ENCODE results near the gene TACC2.

TACC2 gene

DNA sequence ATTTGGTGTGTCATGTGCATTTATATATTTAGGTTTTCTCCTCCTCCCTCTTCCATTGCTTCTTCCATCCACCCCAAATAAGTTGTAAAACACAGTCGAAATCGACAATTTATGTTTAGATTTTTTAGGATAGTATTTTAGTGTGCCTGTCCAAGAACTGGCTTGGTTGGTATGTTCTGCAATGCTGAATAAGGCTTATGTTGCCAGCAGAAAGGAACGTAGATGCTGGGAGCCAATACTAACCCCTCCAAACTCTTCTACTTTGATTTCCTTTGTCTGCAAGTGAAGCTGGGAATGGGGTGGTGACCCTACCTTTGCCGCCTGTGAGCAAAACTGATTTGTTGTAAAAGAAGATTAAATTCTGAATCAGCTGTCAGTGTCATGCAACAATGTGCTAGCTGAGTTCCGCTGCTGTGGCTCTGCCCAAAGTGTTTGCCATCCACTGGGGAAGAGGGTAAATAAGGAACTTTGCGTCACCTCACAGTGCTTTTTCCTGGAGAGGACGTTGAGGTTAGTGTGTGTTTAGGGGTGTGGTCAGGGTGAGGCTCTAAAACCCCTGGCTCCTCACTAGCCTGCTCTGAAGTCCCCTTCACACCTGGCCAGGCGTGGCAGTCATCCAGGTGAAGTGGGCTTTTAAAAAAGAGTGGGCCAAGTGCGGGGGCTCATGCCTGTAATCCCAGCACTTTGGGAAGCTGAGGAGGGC lies 44.4 kb downstream of the TACC2 start:
- DNase-seq = no peak

DNA sequence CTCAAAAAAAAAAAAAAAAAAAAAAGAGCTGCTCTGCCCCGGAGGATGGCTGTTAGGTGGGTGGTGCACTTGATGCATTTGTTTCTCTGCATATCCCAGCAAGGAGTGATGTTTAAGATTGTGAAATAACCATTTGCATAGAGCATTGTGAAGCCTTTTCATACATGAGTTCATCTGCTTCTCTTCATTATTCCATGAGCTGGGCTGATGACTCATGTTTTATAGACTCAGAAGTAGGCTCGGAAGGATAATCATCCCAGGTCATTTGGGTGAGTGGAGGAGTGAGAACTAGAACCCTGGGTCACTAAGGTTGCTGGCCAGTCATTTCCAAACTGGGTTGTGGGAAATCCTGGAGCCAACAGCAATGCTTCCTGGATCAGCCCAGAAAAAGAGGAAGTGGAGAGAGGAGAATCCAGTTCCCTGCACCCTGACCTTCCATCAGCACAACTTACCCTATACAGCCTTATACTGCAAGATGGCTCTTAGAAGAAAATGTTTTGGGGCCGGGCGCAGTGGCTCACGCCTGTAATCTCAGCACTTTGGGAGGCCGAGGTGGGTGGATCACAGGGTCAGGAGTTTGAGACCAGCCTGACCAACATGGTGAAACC lies 45.3 kb downstream of the TACC2 start:
- DNase-seq = peak; percentile 55

DNA sequence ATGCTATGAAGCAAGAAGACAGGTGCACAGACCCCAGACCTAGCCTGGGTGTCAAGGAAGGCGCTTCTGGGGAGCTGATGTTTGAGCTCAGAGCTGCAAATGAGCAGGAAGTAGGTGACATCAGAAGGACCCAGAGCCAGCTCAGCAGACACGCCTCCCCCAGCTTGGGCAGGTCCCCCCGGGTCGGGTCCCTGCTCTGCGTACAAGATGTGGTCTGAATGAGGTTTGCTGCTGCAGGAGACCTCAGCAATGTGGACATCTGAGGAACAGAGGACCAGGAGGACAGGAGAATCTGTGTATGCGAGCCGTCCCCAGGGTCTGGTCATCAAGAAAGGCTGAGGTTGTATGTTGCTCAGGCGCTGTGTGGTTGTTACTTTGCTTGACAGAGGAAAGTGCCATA lies 51.8 kb downstream of the TACC2 start:
- no peak for DNase-seq

DNA sequence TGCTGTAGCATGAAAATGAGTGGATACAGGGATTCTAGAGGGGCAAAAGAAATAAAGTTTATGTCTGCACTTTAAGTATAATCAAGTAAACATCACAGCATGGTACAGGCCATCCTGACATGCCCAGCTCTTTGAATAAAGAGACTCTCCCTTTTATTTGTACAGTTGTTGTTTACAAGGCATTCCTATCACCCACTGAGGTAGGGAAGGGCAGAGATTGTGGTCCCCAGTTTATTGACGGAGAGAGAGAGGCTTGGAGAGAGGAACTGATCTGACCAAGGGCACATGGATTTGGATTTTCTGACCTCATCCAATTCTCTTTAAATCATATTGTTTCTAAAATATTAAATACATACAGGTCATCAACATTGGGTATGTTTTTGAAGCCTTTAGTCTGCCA lies 53.9 kb downstream of the TACC2 start:
- no peak for DNase-seq

DNA sequence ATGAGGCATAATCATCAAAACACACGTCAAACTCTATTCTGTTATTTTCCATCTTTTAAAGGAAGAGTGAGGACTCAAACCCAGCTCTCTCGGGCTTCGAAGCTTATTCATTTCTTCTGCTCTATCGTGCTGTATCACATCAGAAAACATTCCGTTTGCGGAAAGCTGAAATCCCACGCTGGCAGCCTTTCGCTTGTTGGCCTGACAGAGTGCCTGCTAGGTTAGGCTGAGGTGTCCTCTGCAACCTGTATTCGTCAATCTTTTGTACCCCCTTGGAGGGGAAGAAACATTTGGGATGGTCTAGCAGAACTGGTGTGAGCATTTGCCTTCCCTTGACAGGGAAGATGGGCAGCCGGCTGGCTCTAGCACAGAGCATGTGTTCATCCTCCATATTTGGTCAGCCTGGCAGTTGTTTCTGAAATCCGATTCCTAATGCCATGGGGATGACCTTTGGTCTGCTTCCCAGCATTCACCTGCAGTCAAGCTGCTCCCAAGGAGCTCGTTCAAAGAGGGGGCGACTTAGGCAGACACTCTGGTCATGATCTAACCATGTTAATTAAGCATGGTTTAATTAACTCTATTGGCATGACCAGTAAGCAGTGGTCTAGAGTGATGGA lies 55.2 kb downstream of the TACC2 start:
- no peak for DNase-seq

DNA sequence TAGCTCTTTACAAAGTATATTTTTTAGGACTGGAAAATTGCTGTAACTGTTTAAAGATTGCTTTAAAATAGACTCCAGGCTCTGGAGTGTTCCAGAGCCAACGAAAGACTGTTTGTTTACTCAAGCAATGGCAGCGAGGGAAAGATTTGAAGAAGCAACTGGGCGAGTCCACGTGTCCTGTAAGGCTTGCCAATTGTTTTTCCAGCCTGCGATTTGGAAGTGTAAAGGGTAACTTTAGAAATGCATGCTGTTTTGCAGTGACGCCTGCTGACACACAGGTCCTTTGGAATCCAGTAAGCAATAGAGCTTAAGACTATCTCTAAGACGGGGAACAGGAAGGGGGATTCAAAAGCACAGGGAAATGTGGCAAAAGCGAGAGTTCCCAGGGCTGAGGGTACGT lies 55.8 kb downstream of the TACC2 start:
- no peak for DNase-seq

DNA sequence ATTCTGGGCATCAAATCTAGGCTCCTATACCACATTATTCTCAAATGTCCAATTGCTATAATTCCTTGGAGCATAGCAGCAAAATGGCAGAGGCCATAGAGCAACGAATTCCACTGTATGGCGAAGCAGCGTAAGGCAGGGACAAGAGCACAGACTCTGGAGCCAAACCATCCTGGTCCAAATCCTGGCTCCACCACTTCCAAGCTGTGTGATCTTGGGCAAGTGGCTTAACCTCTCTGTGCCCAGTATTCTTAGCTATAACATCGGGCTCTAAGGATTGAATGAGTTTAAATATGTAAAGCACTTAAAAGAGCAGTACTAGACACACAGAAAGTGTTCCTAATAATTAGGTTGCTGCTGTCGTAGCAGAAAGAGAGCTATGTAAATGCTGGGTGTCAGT lies 56.2 kb downstream of the TACC2 start:
- no peak for DNase-seq

DNA sequence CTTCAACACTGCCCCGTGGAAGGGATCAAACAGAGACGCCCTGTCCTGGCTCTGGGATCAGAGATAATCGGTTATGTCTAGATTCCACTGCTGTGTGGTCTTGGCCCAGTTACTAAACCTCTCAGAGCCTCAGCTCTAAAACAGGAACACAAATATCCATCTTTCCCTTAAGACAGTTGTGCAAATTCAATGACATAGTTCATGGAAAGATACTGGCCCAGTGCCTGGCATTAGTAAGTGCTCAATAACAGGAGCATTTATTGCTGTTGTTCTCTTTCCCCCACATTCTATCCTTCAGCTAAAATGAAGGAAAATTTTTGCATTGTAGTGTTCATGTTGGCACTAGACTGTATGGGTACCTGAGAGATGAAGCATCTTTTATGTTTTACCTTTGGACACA lies 58.6 kb downstream of the TACC2 start:
- no peak for DNase-seq

DNA sequence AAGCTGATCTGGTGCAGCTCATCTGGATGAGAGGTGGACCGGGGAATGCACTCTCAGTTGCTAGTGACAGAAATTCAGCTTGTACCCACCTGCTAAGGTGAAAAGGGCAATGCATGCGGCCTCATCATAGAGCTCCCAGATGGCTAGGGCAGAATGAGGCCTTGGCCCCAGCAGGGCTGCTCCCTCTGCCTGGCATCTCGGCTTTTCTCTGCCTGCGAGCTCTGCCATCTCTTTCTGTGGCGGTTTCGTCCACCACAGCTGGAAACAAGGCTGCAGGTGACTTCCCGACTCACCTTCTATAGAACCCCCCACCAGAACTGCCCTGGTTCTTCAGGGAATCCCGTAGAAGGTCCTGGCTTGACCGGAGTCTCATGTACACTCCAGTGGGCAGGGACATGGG lies 60.1 kb downstream of the TACC2 start:
- no peak for DNase-seq

DNA sequence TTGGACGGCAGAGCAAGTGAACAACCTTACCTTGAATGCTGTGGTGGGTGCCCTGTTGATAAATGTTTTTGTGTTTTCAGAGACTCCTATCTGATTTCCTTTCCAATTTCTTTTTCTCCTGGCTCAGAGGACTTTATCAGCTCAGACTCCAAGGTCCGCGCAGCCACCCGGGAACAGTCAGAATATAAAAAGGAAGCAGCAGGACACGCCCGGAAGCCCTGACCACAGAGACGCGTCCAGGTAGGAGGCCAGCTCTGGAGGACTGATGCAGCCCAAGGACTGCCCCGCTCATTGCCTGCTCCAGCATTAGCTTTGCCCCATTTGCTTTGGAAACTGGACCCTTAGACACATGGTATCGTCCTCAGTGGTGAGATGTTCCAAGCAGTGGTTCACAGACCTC lies 61.3 kb downstream of the TACC2 start:
- DNase-seq = no peak

DNA sequence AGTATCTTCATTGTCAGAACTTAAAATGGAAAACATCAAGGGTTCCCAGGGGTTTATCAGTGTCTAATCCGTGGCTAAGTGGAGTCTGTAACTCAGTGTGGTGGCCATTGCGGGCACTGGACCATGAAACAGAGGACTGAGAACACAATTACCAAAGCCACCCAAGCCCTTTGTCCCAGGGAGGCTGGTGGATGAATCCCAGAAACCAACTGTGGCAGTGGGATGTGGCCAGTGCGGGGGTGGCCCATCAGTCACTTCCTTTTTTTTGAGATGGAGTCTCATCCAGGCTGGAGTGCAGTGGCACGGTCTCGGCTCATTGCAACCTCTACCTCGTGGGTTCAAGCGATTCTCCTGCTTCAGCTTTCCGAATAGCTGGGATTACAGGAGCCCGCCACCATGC lies 61.8 kb downstream of the TACC2 start:
- no peak for DNase-seq

DNA sequence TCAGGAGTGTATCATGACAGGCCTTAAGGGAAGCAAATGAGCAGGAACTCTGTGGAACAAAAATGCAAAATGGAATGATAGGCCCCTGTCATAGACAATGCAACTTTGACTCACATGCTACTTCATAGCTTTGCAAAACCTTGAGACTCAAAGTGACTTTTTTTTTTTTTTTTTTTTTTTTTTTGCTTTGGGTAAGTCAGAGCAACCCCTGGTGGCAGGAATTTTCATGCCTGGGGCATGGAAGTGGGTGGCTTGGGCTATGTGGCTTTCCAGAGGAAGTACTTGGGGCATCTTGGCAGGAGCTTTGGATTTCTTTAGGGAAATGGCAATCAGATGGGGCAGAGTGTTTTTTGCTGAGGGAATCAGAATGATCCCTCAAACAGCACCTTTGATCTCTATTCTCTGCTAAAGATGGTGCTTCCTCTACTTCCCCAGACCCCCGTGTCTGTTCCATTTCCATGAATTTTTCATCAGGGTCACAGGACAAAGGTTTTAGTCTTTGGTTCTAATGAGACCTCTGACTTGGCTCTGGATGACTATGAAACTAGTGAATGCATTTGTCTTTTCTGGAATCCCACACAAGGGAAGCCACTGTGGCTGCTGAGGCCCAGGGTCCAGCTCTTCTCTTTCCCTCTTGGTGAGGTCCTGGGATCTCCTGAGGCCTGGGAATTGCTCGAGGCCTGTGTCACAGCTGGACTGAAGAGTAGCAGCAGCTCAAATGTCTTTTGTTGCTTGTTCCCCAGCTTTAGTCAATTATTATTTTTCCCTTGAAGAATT lies 62.8 kb downstream of the TACC2 start:
- peak; percentile 54 for DNase-seq

DNA sequence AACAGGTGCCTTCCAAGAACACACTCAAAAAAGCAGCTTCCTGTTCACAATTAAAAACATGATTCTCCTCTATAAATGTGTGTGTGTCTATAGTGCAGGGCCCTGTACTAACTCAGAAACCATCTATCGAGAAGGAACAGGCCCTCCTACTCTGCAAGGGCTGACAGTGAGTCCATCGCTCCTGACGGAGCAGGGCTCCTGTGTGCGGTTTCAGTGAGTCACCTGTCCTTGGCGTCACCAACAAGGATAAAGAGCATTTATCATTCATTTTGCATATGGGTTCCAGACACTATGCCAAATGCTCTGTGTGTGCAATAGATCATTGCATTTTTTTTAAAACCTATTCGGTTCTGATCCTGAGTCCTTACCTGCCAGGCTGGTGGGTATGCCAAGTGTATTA lies 63.7 kb downstream of the TACC2 start:
- no peak for DNase-seq

DNA sequence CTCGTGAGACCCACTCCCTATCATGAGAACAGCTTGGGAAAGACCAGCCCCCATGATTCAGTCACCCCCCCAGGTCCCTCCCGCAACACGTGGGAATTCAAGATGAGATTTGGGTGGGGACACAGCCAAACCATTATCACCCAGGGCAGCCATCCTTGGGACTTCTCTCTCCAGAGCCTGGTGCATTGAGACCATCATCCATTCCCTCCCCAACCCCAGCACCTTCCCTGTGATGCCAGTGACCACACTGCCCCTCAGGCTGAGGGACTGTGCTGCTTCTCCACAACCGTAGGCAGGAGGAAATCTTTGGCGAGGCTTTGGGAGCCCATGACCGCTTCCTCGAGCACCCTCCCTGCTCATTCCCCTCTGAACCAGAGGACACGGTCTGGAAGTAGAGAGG lies 64.4 kb downstream of the TACC2 start:
- no peak for DNase-seq

DNA sequence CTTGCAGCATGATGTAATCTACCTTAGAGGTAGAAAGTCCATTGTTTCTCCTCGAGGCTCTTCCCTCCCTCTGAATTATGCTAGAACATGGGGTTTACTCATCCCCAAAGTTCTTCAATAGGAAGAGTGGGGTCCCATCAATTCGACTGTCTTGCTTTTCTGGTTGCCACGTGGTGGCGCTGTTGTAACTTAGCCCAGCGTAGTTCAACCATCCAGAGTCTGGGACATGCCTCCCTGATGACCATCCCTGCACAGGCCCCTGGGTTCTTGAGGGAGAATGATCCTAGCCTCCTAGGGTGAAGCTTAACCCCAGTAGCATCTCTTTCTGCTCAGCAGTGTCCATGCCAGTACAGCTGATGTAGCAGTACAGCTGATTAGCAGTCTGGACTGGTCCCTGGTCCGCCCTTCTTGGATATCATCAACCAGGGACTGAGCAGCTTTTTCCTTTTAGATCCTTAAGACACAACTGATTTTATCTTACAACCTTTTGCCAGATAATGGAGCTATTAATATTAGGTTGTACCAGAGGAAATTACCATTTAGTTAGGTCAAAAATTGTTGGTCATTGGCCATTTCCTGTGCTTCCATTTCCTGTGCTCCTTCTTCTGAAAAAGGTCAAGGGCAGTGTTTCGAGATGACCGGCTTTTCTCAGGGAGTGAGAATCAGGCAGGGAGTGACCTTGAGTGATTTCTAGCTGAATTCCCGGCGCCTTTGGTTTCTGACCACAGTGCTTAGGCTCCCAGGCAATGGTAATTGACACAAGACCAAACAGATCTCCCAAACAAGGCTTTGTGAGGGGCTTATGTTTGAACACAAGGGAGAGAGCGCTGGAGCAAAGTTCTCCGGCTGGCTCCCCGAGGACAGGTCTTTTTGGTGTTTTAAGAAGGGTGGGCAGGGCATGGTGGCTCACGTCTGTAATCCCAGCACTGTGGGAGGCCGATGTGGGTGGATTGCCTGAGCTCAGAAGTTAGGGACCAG lies 65.4 kb downstream of the TACC2 start:
- DNase-seq = peak; percentile 12

DNA sequence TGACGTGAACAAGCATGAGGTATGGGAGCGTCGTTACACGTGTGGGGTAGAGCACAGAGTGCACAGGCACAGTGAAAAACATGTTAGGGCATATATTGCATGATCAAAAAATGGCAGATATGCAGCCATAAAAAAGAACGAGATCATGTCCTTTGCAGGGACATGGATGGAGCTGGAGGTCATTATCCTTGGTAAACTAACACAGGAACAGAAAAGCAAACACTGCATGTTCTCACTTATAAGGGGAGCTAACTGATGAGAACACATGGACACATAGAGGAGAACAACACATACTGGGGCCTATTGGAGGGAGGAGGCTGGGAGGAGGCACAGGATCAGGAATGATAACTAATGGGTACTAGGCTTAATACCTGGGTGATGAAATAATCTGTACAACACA lies 66.3 kb downstream of the TACC2 start:
- DNase-seq = no peak

DNA sequence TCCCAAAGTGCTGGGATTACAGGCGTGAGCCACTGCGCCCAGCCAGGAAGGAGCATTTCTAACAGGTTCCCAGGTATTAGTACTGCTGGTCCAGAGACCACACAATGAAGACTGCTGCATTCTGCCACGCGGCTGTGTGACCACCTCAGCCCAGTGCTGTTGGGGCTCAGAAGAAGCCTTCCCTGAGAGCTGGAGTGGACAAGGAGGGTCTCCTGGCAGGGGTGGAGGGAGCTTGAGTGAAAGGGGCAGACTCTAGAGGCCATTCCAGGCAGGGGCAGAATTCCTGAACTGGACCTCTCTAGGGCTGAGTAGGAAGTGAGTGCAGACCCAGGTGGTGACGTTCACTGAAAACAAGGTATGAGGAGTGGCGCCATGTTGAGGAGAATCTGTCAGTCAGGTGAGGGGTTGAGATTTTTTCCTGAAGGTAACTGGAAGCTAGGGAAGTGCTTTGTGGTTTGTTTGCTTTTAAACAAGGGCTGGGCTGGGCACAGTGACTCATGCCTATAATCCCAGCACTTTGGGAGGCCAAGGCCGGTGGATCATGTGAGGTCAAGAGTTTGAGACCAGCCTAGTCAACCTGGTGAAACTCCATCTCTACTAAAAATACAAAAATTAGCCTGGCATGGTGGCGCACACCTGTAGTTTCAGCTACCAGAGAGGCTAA lies 67.6 kb downstream of the TACC2 start:
- no peak for DNase-seq

DNA sequence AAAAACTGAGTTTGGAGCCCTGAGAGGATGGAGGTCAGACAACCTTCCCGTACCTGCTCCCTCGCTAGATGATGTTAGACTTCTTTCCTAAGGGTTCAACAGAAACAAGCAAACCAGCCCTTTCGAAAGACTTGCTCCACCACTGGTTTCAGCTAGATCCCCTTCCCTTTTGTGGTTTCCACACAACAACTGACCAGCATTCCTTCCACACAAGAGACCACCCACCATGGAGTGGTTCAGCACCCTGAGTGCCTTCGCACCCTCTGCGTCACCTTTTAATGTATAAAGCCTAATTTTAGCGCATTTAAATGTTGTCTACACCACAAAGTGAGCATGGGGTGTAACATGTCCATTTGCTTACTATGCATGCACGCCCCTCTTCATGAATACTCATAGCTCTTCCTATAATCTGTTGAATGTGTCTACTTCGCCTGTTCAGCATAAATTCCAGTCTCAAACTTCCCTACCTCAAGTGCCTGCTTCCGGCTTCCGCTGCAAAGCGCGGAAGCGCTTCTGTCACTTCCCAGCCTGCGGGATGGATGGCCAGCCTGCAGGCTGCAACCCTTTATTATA lies 69.0 kb downstream of the TACC2 start:
- no peak for DNase-seq

DNA sequence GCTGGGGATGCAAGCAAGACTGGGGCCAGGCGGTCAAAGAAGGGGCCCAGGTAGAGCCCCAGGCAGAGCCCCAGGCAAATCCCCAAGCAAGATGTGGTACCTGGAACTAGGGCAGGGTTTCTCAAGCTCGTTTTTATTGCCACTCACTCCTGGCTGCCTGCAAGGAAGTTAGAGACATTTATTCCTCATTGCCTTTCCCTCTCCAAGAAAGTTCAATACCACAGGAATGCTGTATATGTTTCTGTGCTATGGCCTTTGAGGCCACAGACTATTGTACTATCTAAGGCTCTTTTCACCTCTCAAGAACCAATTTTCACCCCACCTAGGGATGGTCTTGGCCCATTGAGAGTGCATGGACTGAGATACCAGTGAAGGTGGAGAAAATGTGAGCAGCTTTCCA lies 71.3 kb downstream of the TACC2 start:
- DNase-seq = no peak

DNA sequence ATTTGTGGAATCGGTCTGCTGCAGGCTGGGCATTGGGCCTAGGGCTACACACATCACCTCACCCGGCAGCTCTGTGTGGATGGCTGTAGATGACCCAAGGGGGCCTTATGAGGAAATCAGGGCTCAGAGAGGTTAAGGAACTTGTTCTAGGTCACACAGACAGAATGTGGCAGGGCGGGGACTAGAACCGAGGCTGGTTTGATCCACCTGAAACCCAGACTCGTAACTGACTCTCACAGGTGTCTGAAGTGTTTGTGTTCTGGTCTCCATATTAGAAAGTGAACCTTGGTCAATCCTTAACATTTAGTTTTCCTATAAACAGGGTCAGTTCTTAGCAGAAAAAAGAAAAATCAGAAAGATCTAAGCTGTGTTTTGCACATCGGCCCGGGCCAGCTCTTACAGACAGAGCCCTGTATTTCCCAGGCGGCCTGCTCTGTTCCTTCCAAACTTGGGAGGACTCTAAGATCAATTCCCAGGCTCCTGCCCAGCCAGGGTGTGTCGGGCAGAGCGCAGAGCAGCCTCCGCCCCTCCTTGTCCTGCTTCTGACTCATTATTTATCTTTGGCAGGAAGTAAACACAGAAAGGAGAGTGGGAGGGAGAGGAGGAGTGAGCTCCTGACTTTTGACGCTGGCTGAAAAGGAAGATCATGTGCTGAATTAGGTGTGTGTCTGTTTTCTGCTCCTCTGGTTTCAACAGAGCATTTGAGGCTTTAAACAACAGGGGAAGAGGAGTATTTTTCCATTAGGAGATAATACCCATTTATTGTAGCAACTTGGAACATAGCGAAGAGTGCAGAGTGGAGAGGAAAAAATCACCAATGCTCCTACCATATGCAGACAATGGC lies 74.1 kb downstream of the TACC2 start:
- DNase-seq = peak; percentile 67

All from kidney glomerular epithelial cell (primary cell).